ENCODE measurements around the gene CXCL16. TPM values are rescaled to one million over a fixed set of nuclear protein-coding genes. Genes with fewer than 3 reads are reported as not detected.

Gene CXCL16
- total and polyA plus RNA-seq, 2 of the 13 experiments (the other 11 are each of a cell fraction or from before 2014, with no cell fraction given): 9.4 to 101 TPM

GRCh38 chr17:4788807-4789700 lies 49.3 kb upstream of the CXCL16 start, which contains the start of gene GLTPD2 (continued):
- TF ChIP-seq THAP9 (CRISPR knock-in tag; IDR thresholded peaks at IDR 0.05; ENCODE audit: borderline replicate concordance) (no peak; the same call in 1 of the 2 replicates), GPN1 (CRISPR knock-in tag; IDR thresholded peaks at IDR 0.05; ENCODE audit: borderline replicate concordance) (no peak), REL (CRISPR knock-in tag; conservative IDR thresholded peaks at IDR 0.05) (no peak), ZNF446 (CRISPR knock-in tag; IDR thresholded peaks at IDR 0.05) (no peak), ZNF253 (CRISPR knock-in tag; IDR thresholded peaks at IDR 0.05; ENCODE audit: borderline replicate concordance) (no peak), ZNF530 (CRISPR knock-in tag; IDR thresholded peaks at IDR 0.05; ENCODE audit: low read depth) (no peak), ZNF577 (CRISPR knock-in tag; IDR thresholded peaks at IDR 0.05; ENCODE audit: borderline replicate concordance, low read depth) (no peak), HDAC2 (CRISPR knock-in tag; IDR thresholded peaks at IDR 0.05) (no peak; the same call in 1 of the 2 replicates), GATAD1 (CRISPR knock-in tag; IDR thresholded peaks at IDR 0.05) (no peak; the same call in 1 of the 2 replicates), SP140L (CRISPR knock-in tag; IDR thresholded peaks at IDR 0.05; ENCODE audit: borderline replicate concordance) (no peak)
- TF ChIP-seq, protein P1, sequence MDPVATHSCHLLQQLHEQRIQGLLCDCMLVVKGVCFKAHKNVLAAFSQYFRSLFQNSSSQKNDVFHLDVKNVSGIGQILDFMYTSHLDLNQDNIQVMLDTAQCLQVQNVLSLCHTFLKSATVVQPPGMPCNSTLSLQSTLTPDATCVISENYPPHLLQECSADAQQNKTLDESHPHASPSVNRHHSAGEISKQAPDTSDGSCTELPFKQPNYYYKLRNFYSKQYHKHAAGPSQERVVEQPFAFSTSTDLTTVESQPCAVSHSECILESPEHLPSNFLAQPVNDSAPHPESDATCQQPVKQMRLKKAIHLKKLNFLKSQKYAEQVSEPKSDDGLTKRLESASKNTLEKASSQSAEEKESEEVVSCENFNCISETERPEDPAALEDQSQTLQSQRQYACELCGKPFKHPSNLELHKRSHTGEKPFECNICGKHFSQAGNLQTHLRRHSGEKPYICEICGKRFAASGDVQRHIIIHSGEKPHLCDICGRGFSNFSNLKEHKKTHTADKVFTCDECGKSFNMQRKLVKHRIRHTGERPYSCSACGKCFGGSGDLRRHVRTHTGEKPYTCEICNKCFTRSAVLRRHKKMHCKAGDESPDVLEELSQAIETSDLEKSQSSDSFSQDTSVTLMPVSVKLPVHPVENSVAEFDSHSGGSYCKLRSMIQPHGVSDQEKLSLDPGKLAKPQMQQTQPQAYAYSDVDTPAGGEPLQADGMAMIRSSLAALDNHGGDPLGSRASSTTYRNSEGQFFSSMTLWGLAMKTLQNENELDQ (CRISPR knock-in tag; IDR thresholded peaks at IDR 0.05; ENCODE audit: borderline replicate concordance): no peak
- TF ChIP-seq, protein P2, sequence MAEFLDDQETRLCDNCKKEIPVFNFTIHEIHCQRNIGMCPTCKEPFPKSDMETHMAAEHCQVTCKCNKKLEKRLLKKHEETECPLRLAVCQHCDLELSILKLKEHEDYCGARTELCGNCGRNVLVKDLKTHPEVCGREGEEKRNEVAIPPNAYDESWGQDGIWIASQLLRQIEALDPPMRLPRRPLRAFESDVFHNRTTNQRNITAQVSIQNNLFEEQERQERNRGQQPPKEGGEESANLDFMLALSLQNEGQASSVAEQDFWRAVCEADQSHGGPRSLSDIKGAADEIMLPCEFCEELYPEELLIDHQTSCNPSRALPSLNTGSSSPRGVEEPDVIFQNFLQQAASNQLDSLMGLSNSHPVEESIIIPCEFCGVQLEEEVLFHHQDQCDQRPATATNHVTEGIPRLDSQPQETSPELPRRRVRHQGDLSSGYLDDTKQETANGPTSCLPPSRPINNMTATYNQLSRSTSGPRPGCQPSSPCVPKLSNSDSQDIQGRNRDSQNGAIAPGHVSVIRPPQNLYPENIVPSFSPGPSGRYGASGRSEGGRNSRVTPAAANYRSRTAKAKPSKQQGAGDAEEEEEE (CRISPR knock-in tag; IDR thresholded peaks at IDR 0.05; ENCODE audit: borderline replicate concordance): 0 out of 2 replicates have a peak, but pooled peaks have one; percentile 34
- TF ChIP-seq, protein P3, sequence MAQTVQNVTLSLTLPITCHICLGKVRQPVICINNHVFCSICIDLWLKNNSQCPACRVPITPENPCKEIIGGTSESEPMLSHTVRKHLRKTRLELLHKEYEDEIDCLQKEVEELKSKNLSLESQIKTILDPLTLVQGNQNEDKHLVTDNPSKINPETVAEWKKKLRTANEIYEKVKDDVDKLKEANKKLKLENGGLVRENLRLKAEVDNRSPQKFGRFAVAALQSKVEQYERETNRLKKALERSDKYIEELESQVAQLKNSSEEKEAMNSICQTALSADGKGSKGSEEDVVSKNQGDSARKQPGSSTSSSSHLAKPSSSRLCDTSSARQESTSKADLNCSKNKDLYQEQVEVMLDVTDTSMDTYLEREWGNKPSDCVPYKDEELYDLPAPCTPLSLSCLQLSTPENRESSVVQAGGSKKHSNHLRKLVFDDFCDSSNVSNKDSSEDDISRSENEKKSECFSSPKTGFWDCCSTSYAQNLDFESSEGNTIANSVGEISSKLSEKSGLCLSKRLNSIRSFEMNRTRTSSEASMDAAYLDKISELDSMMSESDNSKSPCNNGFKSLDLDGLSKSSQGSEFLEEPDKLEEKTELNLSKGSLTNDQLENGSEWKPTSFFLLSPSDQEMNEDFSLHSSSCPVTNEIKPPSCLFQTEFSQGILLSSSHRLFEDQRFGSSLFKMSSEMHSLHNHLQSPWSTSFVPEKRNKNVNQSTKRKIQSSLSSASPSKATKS (CRISPR knock-in tag; IDR thresholded peaks at IDR 0.05): peak; percentile 87; the same call in 1 of the 2 replicates

Measured in HepG2 (cell line).